K562 (cell line): Measurements from ENCODE around the gene UBAC2.

ENCODE experiments used
- DMBX1 ChIP-seq: fragments of 250-450 bp; sonication (Bioruptor Pico); IDR thresholded peaks from 2 replicates; pipeline ENCODE4 v1.8.0; 2022; ENCODE audit warnings: inconsistent platforms, mild to moderate bottlenecking, moderate library complexity, borderline replicate concordance
- ZNF551 ChIP-seq: fragments of 250-450 bp; sonication (Bioruptor Pico); IDR thresholded peaks from 2 replicates; pipeline ENCODE4 v1.5.0; 2021; ENCODE audit warnings: mild to moderate bottlenecking, moderate library complexity
- TF ChIP-seq, protein P1 (sequence below): conservative IDR thresholded peaks from 2 replicates; pipeline ENCODE4 v1.6.1; 2011; ENCODE audit warnings: low read depth, mild to moderate bottlenecking, low read length; ENCODE audit not compliant: control insufficient read depth

DNA sequence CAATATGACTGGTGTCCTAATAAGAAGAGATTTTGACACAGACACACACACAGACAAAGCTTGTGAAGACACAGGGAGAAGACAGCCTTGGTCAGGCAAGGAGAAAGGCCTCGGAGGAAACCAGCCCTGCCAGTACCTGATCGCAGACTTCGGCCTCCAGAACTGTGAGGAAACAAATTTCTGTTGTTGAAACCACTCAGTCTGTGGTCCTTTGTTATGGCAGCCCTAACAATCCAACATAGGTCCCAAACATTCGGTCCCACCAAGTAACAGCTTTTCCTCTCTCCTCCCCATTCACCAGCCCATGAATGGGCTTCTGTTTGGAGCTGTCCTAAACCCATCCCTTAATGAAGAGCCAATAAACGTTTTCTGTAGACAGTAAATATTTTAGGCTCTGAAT lies 36.4 kb upstream of the UBAC2 start:
- TF ChIP-seq, protein P1, sequence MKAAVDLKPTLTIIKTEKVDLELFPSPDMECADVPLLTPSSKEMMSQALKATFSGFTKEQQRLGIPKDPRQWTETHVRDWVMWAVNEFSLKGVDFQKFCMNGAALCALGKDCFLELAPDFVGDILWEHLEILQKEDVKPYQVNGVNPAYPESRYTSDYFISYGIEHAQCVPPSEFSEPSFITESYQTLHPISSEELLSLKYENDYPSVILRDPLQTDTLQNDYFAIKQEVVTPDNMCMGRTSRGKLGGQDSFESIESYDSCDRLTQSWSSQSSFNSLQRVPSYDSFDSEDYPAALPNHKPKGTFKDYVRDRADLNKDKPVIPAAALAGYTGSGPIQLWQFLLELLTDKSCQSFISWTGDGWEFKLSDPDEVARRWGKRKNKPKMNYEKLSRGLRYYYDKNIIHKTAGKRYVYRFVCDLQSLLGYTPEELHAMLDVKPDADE = no peak
- no peak for TF ChIP-seq DMBX1 (CRISPR knock-in tag)
- TF ChIP-seq ZNF551 (CRISPR knock-in tag) = no peak
